Right lung (tissue), 10 donors: ENCODE measurements around the gene MALT1. TPM values are rescaled to one million over a fixed set of nuclear protein-coding genes. Genes with fewer than 3 reads are reported as not detected.
A peak's percentile ranks its signal among the peaks of the same experiment; 100 is the strongest.
"Not testable (repeated sequence)": the region's sequence is repeated elsewhere in the genome, so short reads cannot be mapped to it uniquely, and the experiment has no call there.

Experiments used
- DNase-seq, 2 donors: peaks; one replicate each; pipeline ENCODE4 v3.0.0-alpha.2; 2013
- long read RNA-seq, 8 donors: transcript quantifications; one replicate each; lab custom pipeline, GENCODE V29; 2026
- polyA plus RNA-seq, 5 donors: library from polyadenylated mRNA; unstranded; fragments of 120-200 nt; gene quantifications; one replicate each; pipeline versions ENCODE4 v1.2.1 to v1.2.3, GENCODE V29; 2013; ENCODE audit warnings: inconsistent platforms in 1 of 5, low replicate concordance in 1 of 5; ENCODE audit not compliant: insufficient read length in 5 of 5, insufficient read depth in 1 of 5

MALT1 gene, protein sequence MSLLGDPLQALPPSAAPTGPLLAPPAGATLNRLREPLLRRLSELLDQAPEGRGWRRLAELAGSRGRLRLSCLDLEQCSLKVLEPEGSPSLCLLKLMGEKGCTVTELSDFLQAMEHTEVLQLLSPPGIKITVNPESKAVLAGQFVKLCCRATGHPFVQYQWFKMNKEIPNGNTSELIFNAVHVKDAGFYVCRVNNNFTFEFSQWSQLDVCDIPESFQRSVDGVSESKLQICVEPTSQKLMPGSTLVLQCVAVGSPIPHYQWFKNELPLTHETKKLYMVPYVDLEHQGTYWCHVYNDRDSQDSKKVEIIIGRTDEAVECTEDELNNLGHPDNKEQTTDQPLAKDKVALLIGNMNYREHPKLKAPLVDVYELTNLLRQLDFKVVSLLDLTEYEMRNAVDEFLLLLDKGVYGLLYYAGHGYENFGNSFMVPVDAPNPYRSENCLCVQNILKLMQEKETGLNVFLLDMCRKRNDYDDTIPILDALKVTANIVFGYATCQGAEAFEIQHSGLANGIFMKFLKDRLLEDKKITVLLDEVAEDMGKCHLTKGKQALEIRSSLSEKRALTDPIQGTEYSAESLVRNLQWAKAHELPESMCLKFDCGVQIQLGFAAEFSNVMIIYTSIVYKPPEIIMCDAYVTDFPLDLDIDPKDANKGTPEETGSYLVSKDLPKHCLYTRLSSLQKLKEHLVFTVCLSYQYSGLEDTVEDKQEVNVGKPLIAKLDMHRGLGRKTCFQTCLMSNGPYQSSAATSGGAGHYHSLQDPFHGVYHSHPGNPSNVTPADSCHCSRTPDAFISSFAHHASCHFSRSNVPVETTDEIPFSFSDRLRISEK
- 10 to 100 TPM; 14.4 to 26.6 (median 24.0) TPM for polyA plus RNA-seq
- long read RNA-seq, donor 1, full-length matches to known transcripts: 3 of 3 reads
- long read RNA-seq, donor 1, partial matches to known transcripts: 0 of 3 reads
- long read RNA-seq, donor 1, other reads (novel, unspliced or antisense): 0 of 3 reads
- long read RNA-seq, donor 2, full-length matches to known transcripts: 1 of 1 reads
- long read RNA-seq, donor 2, partial matches to known transcripts: 0 of 1 reads
- long read RNA-seq, donor 2, other reads (novel, unspliced or antisense): 0 of 1 reads
- long read RNA-seq, donor 3: 0 reads
- long read RNA-seq, donor 4, full-length matches to known transcripts: 3 of 3 reads
- long read RNA-seq, donor 4, partial matches to known transcripts: 0 of 3 reads
- long read RNA-seq, donor 4, other reads (novel, unspliced or antisense): 0 of 3 reads
- long read RNA-seq, donor 5, full-length matches to known transcripts: 1 of 6 reads
- long read RNA-seq, donor 5, partial matches to known transcripts: 5 of 6 reads
- long read RNA-seq, donor 5, other reads (novel, unspliced or antisense): 0 of 6 reads
- long read RNA-seq, donor 6, full-length matches to known transcripts: 3 of 3 reads
- long read RNA-seq, donor 6, partial matches to known transcripts: 0 of 3 reads
- long read RNA-seq, donor 6, other reads (novel, unspliced or antisense): 0 of 3 reads
- long read RNA-seq, donor 7, full-length matches to known transcripts: 1 of 1 reads
- long read RNA-seq, donor 7, partial matches to known transcripts: 0 of 1 reads
- long read RNA-seq, donor 7, other reads (novel, unspliced or antisense): 0 of 1 reads
- long read RNA-seq, donor 8: 0 reads

DNA sequence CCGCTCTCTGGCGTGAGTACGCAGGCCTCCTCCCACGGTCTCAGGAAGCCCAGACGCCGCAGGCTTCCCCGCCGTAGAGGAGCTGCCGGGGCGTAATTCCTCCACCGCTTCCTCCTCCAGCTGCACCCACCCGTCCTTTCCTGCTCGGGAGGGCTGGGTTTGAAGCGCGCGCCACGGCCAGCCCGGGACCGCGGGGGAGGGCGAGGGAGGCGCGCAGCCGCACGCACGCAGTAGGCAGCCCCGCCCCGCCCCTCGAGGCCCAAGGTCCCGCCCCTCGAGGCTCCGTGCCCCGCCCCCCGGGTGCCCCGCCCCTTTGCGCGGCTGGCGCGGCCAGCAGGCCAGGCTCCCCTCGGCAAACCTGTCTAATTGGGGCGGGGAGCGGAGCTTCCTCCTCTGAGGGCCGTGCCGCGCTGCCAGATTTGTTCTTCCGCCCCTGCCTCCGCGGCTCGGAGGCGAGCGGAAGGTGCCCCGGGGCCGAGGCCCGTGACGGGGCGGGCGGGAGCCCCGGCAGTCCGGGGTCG, at the start of gene MALT1:
TSS of gene MALT1 (plus strand) at position 355 of the 521 bp plus-strand sequence. CDS start 179 bp downstream, outside the sequence.
- DNase-seq: peak; percentile 91 to 92

DNA sequence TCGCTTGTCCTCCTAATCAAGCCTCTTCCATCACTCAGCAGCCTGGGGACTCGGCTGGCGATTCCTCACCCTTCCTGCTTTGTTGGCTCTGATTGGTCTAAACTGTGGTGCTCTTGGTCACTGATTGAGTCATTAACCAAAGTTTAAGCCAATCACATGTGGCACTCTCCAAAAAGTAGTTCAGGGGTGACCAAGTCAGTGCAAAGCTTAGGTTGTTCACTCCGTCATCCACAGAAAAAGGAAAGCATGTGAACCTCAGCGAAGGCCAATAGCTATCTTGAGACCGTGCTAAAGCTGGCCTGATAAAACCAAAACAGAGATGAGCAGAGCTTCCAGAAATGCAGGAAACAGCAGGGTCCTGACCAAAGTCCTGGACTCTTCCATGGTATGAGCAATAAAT, 47.3 kb upstream of the MALT1 start:
- DNase-seq: no peak

DNA sequence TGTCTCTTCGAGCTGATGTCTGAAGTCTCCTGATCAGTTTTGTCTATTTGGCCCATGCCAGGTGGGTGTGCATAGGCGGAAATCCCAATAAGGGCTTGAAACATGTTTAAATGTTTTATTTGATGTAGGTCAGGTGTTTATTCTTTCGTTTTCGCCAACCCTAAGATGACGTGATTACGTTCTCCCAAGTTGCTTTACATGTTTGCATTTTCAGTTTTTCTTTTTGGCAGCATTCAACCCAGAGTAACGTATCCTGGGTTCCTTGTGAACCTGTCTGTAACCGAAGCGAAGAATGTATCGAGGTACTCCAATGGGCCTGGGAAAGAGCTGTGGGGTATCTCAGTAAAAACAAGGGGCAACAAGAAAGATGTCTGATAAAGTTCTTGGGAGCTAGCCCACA, 45.4 kb upstream of the MALT1 start:
- no peak for DNase-seq

DNA sequence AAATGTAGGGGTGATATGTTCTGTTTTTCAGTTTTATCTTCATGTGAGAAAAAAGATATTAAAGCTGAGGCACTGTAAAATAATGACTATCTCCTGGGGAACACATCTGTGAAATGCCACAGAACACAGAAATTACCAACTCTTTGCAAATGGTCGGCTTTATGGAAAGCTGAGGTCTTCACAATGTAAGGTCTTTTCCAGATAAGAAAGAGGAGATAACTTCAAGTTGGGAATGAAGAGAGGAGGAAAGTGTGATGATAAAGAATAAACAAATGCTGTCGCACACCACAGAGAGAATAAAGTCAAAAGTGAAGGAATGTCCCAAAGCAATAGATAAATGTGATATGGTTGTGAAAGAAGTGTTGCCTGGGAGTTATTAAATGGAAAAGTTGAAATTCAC, 41.2 kb upstream of the MALT1 start:
- DNase-seq: no peak

DNA sequence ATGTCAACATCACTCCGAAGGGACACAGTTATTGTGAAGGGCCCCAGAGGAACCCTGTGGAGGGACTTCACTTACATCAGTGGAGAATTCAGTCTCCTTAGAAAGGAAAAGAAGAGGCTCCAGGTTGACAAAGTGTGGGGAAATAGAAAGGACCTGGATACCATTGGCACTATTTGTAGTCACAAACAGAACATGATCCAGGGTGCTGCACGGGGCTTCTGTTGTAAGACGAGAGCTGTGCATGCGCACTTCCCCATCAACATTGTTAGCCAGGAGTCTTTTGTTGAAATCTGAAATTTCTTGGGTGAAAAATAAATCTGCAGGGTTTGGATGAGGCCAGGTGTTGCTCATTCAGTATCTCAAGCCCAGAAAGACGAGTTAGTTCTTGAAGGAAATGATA, 40.0 kb upstream of the MALT1 start:
- DNase-seq: no peak

DNA sequence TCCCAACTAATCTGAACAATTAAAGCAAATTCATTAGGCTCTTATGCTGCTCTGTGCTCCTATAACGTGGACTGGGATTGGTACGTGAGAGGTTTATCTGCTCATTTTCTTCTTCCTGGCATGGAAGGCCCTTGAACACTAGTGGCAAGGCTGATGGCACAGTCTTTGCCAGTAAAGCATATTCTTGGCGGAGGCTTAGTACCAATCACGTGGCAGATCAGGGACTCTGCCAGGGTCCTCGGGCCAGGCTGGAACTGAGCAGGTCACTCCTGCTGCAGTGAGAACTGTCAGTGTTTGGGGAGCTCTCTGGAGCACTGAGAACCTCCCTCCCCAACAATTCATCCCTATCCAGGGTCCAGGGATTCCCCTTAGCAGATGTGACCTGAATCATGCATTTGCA, 38.7 kb upstream of the MALT1 start:
- no peak for DNase-seq

DNA sequence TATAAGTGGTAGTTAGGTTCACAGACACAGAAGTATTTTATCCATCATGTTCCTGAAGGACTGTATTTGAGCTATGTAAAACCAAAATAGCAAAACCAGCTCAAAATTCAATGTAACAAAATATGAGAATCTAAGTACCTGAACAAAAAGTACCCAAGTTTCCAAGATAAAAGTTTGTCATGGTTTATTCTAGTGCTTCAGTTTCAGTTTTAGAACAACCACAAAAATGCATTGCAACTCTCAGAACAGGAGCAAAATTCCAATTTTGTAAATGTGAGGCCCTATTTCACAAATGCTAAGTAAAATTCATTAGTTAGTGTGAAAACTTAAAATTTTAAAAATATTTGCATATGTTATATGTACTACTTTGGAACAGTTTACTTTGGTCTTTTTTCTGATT, 37.4 kb upstream of the MALT1 start:
- DNase-seq: no peak

DNA sequence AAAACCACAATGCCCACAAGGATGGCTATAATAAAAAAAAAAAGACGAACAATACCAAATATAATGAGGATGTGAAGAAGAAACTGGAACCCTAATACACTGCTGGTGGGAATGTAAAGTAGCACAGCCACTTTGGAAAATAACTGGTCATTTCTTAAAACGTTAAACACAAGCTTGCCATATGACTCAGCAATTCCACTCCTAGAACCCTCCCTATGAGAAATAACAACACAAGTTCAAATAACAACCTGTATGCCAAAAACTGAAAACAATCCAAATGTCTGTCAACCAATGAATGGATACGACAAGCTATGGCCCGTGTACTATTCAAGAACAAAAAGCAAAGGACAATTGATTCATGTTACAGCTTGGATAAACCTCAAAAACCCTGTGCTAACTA, 35.4 kb upstream of the MALT1 start:
- DNase-seq: no peak

DNA sequence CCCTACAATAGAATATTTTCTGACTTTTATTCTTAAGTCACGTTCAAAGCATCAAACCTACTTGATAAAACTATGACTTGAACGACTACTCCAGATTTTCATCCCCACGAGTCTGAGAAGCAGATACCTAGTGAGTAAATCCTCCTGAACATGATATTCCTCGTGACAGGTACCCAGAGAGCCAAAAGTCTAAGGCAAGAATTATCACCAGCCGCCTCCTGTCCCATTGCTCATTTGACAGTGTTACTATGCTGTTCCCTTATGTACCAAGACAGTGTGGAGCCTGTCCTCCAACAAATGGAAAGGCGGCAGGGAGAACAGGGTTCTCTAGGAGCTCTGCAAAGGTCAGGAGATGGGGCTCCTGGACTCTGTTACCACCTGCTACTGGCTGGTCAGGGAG, 34.1 kb upstream of the MALT1 start:
- no peak for DNase-seq

DNA sequence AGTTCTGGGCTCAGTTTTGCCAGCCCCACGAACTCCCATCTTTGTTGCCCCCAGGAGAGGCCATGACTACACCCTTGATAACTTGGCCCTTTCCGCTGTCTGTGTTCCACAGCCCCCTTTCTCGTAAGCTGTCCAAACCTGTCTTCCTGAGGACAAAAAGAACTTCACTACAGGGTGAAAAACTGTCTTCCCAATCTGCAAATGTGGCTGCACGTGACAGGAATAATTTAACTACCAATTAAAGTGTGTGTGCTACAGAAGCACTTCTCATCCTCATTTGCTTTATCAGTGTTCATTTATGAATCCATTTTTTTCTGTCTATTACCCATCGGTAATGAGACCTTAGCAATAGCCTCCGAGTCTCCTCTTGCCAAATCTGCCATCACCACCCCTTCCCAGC, 33.3 kb upstream of the MALT1 start:
- no peak for DNase-seq

DNA sequence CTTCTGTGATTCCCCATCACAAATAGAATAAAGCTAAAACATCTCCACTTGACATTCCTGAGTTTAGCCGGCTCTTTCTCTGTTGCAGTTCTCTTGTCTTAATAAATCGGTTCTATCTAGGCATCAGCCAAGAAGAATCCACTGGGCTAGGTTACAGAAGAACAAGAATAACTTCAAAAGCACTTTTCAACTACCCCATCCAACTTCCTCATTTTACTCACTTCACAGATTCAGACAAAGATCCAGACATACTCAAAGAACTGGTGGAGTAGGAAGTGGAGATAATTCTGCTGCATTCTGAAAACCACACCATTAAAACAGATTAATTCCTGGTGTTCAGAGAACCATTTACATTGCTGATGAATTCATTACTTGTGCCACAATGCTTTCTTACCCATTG, 32.8 kb upstream of the MALT1 start:
- DNase-seq: no peak

DNA sequence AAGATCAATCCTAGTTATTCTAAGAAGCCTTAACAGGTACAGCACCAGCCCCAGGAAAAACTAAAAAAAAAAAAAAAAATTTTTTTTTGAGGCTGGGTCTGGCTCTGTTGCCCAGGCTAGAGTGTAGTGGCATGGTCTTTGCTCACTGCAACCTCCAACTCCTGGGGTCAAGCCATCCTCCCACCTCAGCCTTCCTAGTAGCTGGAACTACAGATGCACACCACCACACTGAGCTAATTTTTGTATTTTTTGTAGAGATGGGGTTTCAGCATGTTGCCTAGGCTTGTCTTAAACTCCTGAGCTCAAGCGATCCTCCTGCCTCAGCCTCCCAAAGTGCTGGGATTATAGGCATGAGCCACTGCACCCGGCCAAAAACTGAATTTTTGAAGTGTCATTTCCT, 32.0 kb upstream of the MALT1 start:
- DNase-seq: no peak

DNA sequence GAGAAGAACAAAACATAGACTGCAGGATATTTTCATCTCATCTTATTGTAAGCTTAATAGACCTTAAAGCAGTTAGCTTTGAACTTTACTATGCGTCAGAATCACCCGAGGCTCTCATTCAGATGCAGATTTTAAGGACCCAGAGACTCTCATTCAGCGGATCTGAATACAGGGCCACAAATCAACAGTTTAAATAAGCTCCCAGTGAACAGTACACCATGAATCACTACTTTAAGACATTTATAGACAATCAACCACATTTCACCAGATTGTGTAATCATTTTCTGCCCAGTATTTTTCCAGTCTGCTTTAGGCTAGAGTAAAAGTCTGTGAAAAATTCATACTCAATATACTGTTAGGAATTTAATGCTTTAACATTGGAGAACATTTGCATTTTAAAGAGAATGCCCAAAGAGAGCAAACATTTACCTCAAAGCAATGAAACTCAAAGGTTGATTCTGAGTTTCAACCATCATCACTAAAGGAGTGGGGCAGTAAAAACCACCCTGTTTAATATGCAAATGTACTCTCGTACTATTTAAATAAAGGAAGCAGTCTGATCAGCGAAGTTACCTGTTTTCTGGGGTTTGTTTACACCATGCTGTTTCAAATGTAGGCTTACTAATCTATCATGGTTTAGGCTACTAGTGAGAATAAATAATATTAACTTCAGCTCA, 31.4 kb upstream of the MALT1 start:
- no peak for DNase-seq

DNA sequence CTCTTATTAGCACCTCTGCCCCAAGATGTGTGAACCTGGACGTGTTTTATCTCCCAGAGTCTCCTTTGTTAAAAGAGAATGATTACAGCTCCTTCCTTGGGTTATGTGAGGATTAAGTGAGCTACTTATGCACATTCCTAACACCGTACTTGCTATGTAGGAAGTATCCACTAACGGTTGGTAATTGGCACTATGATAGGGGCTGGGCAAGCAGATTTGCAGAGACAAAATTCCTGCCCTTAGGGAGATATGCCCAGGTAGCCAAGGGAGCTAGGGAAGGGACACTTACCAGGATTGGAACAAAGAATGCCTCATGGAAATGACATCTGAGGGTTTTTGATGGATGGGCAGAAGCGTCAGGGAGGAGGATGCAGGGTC, 30.8 kb upstream of the MALT1 start:
- DNase-seq: no peak

DNA sequence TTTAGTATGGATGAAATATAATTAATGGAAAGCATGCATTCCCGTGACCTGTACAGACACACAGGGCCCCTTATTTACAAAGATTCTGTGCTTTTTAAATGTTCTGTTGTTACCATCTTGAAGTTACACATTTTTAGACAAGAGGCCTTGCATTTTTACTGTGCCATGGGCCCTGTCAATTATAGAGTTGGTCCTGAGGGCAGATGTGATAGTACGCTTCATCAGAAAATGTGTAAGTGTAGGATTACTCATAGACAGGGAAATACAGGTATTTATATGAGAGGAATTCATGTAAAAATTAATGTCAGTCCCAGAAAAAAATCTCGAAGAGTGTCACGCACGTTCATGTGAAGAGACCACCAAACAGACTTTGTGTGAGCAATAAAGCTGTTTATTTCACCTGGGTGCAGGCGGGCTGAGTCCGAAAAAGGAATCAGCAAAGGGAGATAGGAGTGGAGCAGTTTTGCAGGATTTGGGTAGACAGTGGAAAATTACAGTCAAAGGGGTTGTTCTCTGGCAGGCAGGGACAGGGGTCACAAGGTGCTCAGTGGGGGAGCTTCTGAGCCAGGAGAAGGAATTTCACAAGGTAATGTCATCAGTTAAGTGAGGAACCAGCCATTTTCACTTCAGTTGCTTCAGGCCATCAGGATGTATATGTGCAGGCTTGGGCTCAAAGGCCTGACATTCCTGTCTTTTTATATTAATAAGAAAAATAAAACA, 30.2 kb upstream of the MALT1 start:
- DNase-seq: no peak

DNA sequence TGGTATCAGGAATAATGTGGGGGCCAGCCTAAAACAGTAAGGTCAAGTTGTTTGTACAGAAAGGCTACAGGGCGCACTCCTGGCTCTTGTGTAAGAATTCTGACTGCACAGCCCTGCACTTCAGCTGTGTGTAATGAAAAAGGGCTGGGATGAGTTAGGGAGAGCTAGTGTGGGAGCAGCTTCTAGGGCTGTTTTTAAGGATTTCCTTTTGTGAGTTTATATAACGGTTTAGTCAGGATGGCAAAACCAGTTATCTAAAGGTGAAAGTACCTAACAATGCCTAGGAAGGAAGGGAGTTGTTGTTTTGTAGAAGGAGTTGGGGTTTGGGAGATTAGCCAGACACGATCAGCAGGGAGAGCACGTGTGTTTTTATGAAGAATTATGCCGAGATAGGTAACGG, 27.7 kb upstream of the MALT1 start:
- DNase-seq: not testable (repeated sequence)

DNA sequence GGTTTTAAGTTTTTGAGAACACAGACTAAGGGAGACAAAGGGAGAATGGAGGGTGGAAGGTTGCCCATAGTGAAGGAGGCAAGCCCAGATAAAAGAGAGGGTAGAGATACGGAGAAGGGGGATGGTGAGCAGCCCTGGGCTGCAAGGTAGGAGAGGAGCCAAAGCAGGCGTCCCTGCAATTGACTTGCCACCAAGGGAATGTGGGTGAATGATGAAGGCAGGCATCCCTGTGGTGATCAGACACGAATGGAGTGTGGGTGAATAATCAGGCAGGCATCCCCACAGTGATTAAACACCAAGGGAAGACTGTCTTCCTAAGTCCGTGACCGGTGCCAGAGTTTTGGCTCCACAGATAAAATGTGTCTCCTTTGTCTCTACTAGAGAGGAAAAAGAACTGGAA, 25.9 kb upstream of the MALT1 start:
- no peak for DNase-seq

DNA sequence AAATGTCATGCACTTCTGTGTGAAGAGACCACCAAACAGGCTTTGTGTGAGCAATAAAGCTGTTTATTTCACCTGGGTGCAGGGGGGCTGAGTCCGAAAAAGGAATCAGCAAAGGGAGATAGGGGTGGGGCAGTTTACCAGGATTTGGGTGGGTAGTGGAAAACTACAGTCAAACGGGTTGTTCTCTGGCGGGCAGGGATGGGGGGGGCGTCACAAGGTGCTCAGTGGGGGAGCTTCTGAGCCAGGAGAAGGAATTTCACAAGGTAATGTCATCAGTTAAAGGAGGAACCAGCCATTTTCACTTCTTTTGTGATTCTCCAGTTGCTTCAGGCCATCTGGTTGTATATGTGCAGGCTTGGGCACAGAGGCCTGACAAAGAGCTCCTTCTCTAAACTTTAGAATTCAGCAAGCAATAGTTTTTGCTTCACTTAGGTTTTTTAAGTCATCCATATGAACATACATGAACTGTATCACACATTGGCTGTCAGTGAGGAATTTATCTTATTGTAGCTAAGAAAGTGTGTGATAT, 24.9 kb upstream of the MALT1 start:
- no peak for DNase-seq
